Activated CD4-positive, alpha-beta T cell treated with anti-CD3 and anti-CD28 coated beads, Interleukin-2, amount 10 ng/mL, durations not matched to agents 7 days and 5 days (primary cell): ENCODE results near the gene AGRN. TPM values are rescaled to one million over a fixed set of nuclear protein-coding genes. Genes with fewer than 3 reads are reported as not detected.

ENCODE experiments used
- CTCF ChIA-PET: fragments of 350-600 bp; sonication (Branson Sonifier 250); formaldehyde crosslinking; loops from one replicate; lab custom pipeline; 2021; ENCODE audit warnings: antibody characterized with exemption; lab: Charles Lee
- POLR2A ChIA-PET: fragments of 350-600 bp; sonication (Branson Sonifier 250); formaldehyde crosslinking; loops from one replicate; lab custom pipeline; 2021; ENCODE audit warnings: antibody characterized with exemption; lab: Charles Lee
- DNase-seq: peaks from one replicate; pipeline ENCODE4 v3.0.0-alpha.2; 2020
- H3K27ac Mint-ChIP-seq: one replicate; pipeline ENCODE4 v1.8.0; 2021; ENCODE audit warnings: mild to moderate bottlenecking, moderate library complexity, mixed read lengths
- H3K27me3 Mint-ChIP-seq: one replicate; pipeline ENCODE4 v1.8.0; 2021; ENCODE audit warnings: mixed read lengths
- H3K36me3 Mint-ChIP-seq: one replicate; pipeline ENCODE4 v1.8.0; 2021; ENCODE audit warnings: low read depth, mixed read lengths
- H3K4me1 Mint-ChIP-seq: one replicate; pipeline ENCODE4 v1.8.0; 2021; ENCODE audit warnings: mixed read lengths
- H3K4me3 Mint-ChIP-seq: one replicate; pipeline ENCODE4 v1.8.0; 2021; ENCODE audit warnings: mild to moderate bottlenecking, moderate library complexity, mixed read lengths
- H3K9me3 Mint-ChIP-seq: one replicate; pipeline ENCODE4 v1.8.0; 2021; ENCODE audit warnings: mixed read lengths
- total RNA-seq, 2 experiments: library from RNA; stranded (reverse); gene quantifications; one replicate each; pipeline ENCODE4 v1.2.3, GENCODE V29; 2021

Gene AGRN
- total RNA-seq, 2 experiments from 2014 or later = 7.4 to 8.3 TPM

- POLR2A ChIA-PET = no interaction called here
- CTCF ChIA-PET = interaction anchor here (1.5 kb wide), 1 partner anchor 19 kb away, joined by 3 read pairs; no protein-coding TSS in a partner anchor
Measured at GRCh38 chr1:1082776-1083415, 63.0 kb downstream of the AGRN start.

DNA sequence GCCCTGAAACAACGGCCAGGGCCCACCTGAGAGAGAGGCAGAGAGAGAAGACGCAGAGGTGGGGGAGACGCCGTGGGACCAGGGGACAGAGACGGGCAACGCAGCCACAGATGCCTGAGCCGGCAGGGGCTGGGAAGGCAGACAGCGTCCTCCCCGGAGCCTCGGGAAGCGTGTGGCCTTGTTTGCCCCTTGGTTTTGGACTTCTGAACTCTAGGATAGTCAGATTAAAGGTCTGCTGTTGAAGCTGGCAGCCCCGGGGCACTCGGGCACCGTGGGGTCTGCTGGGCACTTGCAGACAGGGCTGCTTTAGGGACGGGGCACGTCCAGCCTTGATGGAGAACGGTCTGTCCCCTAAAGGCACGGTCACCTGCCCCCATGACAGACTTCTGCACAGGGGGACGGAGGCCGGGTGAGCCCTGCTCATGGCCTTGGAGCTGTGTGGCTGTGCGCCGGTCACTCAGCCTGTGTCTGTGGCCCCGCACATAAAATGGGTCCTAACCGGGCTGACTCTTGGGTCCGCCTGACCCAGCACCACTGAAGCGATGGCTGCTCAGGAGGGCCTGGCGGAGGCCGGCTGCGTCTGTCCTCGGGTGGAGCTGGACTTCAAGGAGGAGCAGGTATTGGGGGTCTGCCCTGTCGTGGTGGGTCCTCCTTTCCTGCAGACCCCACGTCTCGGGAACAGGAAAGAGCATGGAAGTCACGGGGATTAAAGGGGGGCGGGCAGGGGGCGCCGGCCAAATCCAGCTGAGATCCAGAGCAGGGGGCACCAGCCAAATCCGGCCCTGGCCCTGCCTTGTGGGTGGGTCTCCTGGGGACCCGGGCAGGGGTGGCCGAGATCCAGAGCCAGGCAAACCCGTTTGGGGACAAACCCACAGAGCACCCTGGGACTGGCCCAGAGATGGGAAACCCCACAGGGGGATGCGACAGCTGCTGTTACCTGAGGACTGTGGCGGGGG is 63.8 kb downstream of the AGRN start:
- H3K9me3 Mint-ChIP-seq = no peaks in the 10 kb centered on the region
- DNase-seq = no peak
- POLR2A ChIA-PET = no interaction called here
- no peaks in the 10 kb centered on the region for H3K27me3 Mint-ChIP-seq
- no peaks in the 10 kb centered on the region for H3K36me3 Mint-ChIP-seq
- CTCF ChIA-PET = no interaction called here
- peaks cover 2% of the 10 kb centered on the region for H3K4me1 Mint-ChIP-seq
- H3K4me3 Mint-ChIP-seq = no peak overlapping the region
- no peak overlapping the region for H3K27ac Mint-ChIP-seq

More at GRCh38 chr1:1082776-1083415, 63.0 kb downstream of the AGRN start:
- H3K4me1 Mint-ChIP-seq = peaks cover 2% of the 10 kb centered on the region
- H3K27ac Mint-ChIP-seq = no peak overlapping the region
- H3K36me3 Mint-ChIP-seq = no peaks in the 10 kb centered on the region
- H3K4me3 Mint-ChIP-seq = no peak overlapping the region
- H3K9me3 Mint-ChIP-seq = no peaks in the 10 kb centered on the region
- DNase-seq = no peak
- no peaks in the 10 kb centered on the region for H3K27me3 Mint-ChIP-seq

DNA sequence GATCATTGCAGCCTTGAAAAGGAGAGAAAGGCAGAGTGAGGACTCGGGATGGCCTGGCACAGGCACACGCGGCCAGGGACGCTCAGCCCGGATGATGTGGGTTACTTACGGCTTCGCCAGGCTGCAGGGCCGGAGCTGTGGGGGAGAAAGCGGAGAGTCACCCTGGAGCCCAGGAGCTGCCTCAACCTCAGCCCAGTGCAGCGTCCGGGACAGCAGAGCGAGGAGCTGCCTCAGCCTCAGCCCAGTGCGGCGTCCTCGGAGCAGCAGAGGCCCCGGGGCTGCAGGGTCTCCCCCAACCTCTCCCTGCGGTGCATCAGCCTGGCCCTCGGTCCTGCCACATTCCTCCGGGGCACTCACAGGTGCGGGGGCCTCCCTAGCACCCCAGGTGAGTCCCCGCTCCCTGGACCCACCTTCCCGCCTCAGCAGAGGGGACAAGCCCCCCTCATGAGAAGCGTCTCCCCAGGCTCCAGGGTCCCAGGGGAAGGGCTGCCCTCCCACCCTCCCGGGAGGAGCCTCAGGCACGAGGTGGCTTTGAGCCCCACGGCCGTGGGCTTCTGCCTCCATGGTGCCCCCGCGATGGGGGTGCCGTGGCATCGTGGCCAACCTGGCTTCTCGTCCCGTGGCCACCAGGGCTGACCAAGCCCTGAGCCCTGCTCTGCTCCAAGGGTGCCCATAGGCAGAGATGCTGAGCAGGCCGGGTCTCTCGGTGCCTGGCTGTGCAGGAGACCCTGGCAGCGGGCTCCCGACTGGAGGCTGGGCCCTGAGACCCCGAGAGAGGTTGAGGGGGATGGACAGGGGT is 64.7 kb downstream of the AGRN start:
- H3K9me3 Mint-ChIP-seq = no peaks in the 10 kb centered on the region
- no peak overlapping the region for H3K27ac Mint-ChIP-seq
- DNase-seq = peak; percentile 5
- H3K4me3 Mint-ChIP-seq = no peak overlapping the region
- POLR2A ChIA-PET = no interaction called here
- no peaks in the 10 kb centered on the region for H3K36me3 Mint-ChIP-seq
- no peaks in the 10 kb centered on the region for H3K27me3 Mint-ChIP-seq
- CTCF ChIA-PET = no interaction called here
- H3K4me1 Mint-ChIP-seq = no peaks in the 10 kb centered on the region

DNA sequence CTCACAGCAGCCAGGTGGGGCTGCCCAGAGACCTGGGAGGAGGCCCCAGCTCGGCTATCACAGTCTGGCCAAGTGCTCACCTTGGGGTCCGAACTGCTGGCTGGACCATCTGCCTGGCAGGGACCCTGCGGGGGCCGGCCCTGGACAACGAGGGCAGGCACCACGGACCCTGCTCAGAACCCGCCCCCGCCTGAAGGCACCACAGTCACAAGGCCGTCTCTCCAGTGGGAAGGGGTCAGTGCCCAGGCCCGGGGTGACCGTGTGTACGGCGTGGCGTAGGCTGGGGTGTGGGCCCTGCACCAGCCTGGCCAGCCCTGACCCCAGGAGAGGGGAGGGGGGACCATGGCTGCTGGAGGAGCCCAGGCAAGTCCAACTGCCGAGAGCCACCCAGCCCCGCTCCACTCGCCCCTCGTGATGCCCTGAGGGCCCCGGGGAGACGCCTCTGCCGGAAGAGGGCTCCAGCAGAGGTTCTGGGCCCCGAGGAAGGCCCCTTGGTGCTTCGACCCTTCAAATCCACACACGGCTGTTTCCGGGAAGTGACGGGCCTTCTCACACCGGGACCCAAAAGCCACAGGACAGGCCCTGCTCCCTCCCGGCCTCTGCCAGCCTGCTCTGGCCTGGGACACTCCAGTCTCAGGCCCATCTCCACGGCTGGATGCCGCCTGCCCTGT is 65.4 kb downstream of the AGRN start:
- CTCF ChIA-PET = no interaction called here
- Mint-ChIP-seq H3K27me3 (no peaks in the 10 kb centered on the region), H3K27ac (no peak overlapping the region), H3K9me3 (no peaks in the 10 kb centered on the region), H3K36me3 (no peaks in the 10 kb centered on the region), H3K4me3 (no peak overlapping the region), H3K4me1 (no peaks in the 10 kb centered on the region)
- DNase-seq = no peak
- POLR2A ChIA-PET = no interaction called here

GRCh38 chr1:1085911-1086841 is 66.3 kb downstream of the AGRN start:
- CTCF ChIA-PET = interaction anchor here (1.3 kb wide), 1 partner anchor 36 kb away, joined by 5 read pairs; no protein-coding TSS in a partner anchor

DNA sequence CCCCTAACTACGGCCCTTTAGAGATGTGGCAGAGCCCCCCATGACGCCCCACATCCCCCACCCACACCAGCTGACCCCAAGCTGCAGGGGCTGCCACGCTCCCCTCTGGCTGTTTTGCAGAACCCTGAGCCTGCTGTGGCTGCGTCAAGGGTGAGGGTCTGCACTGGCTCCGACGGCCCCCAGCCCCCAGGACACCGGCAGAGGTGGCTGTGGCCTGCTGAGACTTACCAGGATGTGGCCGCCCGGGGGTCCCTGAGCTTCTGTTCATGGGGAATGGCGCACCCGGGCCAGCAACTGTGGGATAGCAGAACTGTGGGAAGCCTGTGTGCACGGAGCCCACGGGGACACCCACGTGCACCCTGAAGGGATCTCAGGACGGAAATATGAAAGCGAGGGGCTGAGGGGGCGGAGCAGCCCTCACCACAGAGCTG is 67.0 kb downstream of the AGRN start:
- no peak overlapping the region for H3K4me3 Mint-ChIP-seq
- POLR2A ChIA-PET = no interaction called here

More at GRCh38 chr1:1085911-1086841, 66.3 kb downstream of the AGRN start:
- Mint-ChIP-seq H3K27me3 (no peaks in the 10 kb centered on the region), H3K4me3 (no peak overlapping the region), H3K9me3 (no peaks in the 10 kb centered on the region), H3K4me1 (no peaks in the 10 kb centered on the region), H3K27ac (no peak overlapping the region), H3K36me3 (no peaks in the 10 kb centered on the region)
- POLR2A ChIA-PET = no interaction called here
- no peak for DNase-seq

DNA sequence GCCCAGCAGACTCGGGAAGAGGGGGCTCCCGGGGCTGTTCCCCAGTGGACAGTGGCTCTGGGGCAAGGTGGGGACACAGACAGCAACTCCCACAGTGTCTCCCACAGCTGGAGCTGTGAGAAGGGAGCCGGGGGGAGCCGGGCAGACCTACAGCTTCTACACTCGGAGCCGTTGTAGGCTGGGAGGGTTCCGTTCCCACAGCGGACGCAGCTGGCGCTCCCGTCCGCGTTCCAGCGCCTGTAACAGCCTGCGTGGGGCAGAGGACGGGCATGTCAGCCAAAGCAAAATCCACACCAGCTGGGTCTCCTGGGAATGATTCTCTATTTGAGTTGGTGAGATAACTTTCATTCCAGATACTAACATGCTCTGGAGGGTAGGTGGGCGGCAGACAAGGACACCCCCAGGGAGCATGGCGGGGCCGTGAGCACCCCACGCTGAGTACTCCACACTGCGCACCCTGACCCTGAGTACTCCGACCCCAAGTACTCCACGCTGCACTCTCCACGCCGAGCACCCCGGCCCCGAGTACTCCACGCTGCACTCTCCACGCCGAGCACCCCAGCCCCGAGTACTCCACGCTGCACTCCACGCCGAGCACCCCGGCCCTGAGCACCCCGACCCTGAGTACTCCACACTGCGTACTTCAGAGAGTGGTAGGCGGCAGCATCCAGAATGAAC is 67.6 kb downstream of the AGRN start:
- POLR2A ChIA-PET = no interaction called here
- no peaks in the 10 kb centered on the region for H3K27me3 Mint-ChIP-seq
- H3K27ac Mint-ChIP-seq = no peak overlapping the region
- DNase-seq = no peak
- no peaks in the 10 kb centered on the region for H3K36me3 Mint-ChIP-seq
- H3K9me3 Mint-ChIP-seq = no peaks in the 10 kb centered on the region
- CTCF ChIA-PET = interaction anchor here (1.3 kb wide), 1 partner anchor 35 kb away, joined by 5 read pairs; no protein-coding TSS in a partner anchor
- no peak overlapping the region for H3K4me3 Mint-ChIP-seq
- H3K4me1 Mint-ChIP-seq = no peaks in the 10 kb centered on the region

More for the DNA sequence above, 67.0 kb downstream of the AGRN start:
- no peak for DNase-seq
- no peaks in the 10 kb centered on the region for H3K27me3 Mint-ChIP-seq
- no peaks in the 10 kb centered on the region for H3K36me3 Mint-ChIP-seq
- no peaks in the 10 kb centered on the region for H3K4me1 Mint-ChIP-seq
- no peak overlapping the region for H3K27ac Mint-ChIP-seq
- H3K9me3 Mint-ChIP-seq = no peaks in the 10 kb centered on the region
- CTCF ChIA-PET = interaction anchor here (1.3 kb wide), 1 partner anchor 35 kb away, joined by 5 read pairs; no protein-coding TSS in a partner anchor

- POLR2A ChIA-PET = no interaction called here
- H3K27me3 Mint-ChIP-seq = no peaks in the 10 kb centered on the region
Measured at GRCh38 chr1:1088029-1088800, 68.3 kb downstream of the AGRN start.

DNA sequence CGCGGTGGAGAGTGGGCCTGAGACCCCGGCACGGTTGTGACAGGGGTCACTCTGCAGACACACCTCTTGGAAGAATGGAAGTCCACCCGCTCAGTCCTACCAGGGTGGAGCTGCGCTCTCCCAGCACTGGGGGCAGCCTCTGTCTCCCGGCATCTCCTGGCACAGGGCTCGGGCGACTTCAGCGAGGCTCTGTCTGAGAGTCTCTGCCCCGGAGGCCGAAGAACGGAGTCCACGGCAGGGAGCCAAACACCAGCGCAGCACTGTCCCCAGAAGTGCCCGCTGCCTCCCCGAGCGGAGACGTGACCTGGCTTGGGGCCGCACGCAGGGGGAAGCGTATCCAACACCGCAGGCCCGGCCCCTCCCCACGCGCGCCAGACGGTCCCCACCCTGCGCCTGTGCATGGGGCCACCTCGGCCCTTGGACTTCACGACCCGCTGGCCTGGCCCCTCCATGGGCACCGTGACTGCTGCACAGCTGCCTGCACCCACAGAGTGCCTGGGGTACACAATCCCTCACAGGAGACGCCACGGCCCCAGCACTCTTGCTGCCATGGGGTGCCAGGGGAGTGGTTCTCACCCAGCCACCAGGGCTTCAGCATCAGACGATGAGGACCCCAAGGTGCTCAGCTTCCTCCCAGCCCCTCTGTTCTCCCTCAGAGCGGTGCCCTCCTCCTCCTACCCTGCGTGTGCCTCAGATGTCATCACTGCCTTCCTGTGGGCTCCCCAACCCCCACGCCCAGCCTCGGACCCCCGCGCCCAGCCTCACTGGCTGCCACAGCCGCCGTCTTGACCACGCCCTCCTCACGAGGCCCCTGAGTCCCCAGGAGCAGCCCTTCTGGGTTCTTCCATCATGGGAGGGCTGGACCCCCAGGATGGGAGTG is 69.1 kb downstream of the AGRN start:
- Mint-ChIP-seq H3K4me1 (no peaks in the 10 kb centered on the region), H3K27me3 (no peaks in the 10 kb centered on the region), H3K9me3 (peaks cover 3% of the 10 kb centered on the region), H3K27ac (no peak overlapping the region), H3K36me3 (peaks cover 3% of the 10 kb centered on the region), H3K4me3 (no peak overlapping the region)
- ChIA-PET CTCF (no interaction called here), POLR2A (no interaction called here)
- DNase-seq = no peak

More at GRCh38 chr1:1088029-1088800, 68.3 kb downstream of the AGRN start:
- CTCF ChIA-PET = no interaction called here
- Mint-ChIP-seq H3K9me3 (peaks cover 3% of the 10 kb centered on the region), H3K4me3 (no peak overlapping the region), H3K27ac (no peak overlapping the region), H3K4me1 (no peaks in the 10 kb centered on the region), H3K36me3 (peaks cover 3% of the 10 kb centered on the region)
- no peak for DNase-seq
